Osteoblast (primary cell): ENCODE data around the gene NELL1. TPM values are rescaled to one million over a fixed set of nuclear protein-coding genes. Genes with fewer than 3 reads are reported as not detected.

Experiments used
- DNase-seq: peaks from one replicate; pipeline ENCODE4 v3.0.0; 2011; ENCODE audit warnings: low spot score, mixed read lengths; ENCODE audit not compliant: insufficient read length; ENCODE audit errors: missing footprints
- H2AFZ ChIP-seq: 2 replicates; pipeline ENCODE4 v1.6.0; 2011; ENCODE audit warnings: mild to moderate bottlenecking, low read length
- H3K27ac ChIP-seq: 2 replicates; pipeline ENCODE4 v1.5.1; 2011; ENCODE audit warnings: mild to moderate bottlenecking, low read depth, low read length, moderate library complexity
- H3K27me3 ChIP-seq: 2 replicates; pipeline ENCODE4 v1.6.0; 2012; ENCODE audit warnings: mild to moderate bottlenecking, control low read depth, inconsistent platforms, low read length, moderate library complexity; ENCODE audit not compliant: insufficient read depth
- H3K36me3 ChIP-seq: 2 replicates; pipeline ENCODE4 v1.5.1; 2011; ENCODE audit warnings: mild to moderate bottlenecking, low read length, control low read depth, moderate library complexity; ENCODE audit not compliant: insufficient read depth
- H3K4me1 ChIP-seq: 2 replicates; pipeline ENCODE4 v1.5.1; 2011; ENCODE audit warnings: mild to moderate bottlenecking, low read length, control low read depth, moderate library complexity; ENCODE audit not compliant: insufficient read depth
- H3K4me2 ChIP-seq: 2 replicates; pipeline ENCODE4 v1.6.0; 2011; ENCODE audit warnings: mild to moderate bottlenecking, low read length; ENCODE audit not compliant: insufficient read depth
- H3K4me3 ChIP-seq: fragments of 200-600 bp; sonication (generic); 3 replicates; pipeline ENCODE4 v1.5.1; 2012; ENCODE audit warnings: mild to moderate bottlenecking, low read length, inconsistent platforms; ENCODE audit not compliant: insufficient read depth
- H3K79me2 ChIP-seq: 2 replicates; pipeline ENCODE4 v1.6.0; 2012; ENCODE audit warnings: mild to moderate bottlenecking, low read length, control low read depth, inconsistent platforms; ENCODE audit not compliant: insufficient read depth
- H3K9me3 ChIP-seq: 2 replicates; pipeline ENCODE4 v1.5.1; 2011; ENCODE audit warnings: low read depth, low read length, control low read depth
- H4K20me1 ChIP-seq: 2 replicates; pipeline ENCODE4 v1.6.0; 2012; ENCODE audit warnings: mild to moderate bottlenecking, low read length, control low read depth; ENCODE audit not compliant: insufficient read depth
- total RNA-seq: library from RNA; depleted of rRNA; stranded (reverse); fragments of >200 nt; gene quantifications from 2 replicates; pipeline ENCODE4 v1.2.3, GENCODE V29; 2012
- TF ChIP-seq, protein P1 (sequence below): IDR thresholded peaks from 2 replicates; pipeline ENCODE4 v1.5.1; 2011; ENCODE audit warnings: mild to moderate bottlenecking, low read depth, low read length, moderate library complexity; ENCODE audit errors: extremely low read depth

Gene NELL1
- total RNA-seq, 1 donor: not detected

DNA sequence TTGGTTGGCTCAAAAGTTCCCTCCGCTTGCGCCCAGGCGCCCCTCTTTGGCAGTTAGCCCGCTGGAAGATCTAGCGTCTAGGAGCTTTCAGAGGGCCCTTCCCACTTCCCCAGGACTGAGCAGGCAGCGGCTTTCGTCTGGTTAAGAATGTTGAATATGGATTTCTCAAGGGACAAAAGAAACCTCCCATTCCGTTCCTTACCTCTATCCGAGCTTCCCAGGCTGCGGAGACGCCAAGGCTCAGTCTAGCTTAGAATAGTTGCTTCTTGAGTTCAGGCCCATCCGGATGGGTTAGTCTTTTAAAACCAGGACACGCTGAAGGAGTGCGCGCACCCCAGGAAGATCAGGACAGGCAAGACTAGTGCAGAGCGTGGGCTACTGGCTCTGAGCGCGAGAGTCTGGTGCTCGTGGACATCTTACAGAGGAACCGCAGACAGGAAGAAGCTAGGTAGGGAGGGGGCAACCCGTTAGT, 1.6 kb downstream of the NELL1 start:
- H3K27me3 ChIP-seq: peaks cover 44% of the 10 kb centered on the region
- no peak for DNase-seq
- no peaks in the 10 kb centered on the region for H3K36me3 ChIP-seq

DNA sequence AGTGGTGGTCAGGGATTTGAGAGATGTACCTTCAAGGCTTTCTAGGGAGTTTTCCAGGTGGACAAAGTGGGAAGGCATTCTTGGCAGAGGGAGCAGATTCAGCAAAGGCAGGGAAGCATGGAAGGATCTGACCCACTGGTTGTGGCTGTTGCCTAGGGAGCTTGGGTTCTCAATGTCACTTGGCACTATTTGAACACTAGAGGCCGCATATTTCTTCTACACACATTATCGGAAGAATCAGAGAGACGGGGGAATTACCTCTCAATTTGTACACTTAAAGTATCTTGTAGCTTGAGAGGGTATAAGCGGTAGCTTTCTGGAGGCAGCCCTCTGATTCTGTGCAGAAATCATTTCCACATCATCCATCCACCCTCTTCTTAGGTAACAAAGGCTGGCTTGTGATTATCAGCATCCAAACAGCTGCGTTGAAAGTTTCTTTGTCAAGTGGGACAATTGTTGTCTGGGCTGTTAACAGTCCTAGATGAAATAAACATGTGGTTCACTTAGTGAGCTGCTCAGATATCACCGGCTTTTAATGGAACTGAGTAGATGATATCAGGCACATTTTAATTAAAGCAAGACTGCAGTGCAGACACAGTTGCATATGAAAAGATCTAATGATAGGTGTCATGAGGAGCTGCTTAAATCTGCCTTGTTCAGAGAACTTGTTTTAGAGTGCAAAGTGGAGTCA, 2.6 kb downstream of the NELL1 start:
- TF ChIP-seq, protein P1, sequence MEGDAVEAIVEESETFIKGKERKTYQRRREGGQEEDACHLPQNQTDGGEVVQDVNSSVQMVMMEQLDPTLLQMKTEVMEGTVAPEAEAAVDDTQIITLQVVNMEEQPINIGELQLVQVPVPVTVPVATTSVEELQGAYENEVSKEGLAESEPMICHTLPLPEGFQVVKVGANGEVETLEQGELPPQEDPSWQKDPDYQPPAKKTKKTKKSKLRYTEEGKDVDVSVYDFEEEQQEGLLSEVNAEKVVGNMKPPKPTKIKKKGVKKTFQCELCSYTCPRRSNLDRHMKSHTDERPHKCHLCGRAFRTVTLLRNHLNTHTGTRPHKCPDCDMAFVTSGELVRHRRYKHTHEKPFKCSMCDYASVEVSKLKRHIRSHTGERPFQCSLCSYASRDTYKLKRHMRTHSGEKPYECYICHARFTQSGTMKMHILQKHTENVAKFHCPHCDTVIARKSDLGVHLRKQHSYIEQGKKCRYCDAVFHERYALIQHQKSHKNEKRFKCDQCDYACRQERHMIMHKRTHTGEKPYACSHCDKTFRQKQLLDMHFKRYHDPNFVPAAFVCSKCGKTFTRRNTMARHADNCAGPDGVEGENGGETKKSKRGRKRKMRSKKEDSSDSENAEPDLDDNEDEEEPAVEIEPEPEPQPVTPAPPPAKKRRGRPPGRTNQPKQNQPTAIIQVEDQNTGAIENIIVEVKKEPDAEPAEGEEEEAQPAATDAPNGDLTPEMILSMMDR: peak; percentile 13
- H3K4me1 ChIP-seq: no peaks in the 10 kb centered on the region
- no peak overlapping the region for H2AFZ ChIP-seq
- H3K4me2 ChIP-seq: no peak overlapping the region
- H3K36me3 ChIP-seq: no peaks in the 10 kb centered on the region
- H3K4me3 ChIP-seq: no peak overlapping the region
- peak; percentile 80 for DNase-seq
- H3K27me3 ChIP-seq: peaks cover 44% of the 10 kb centered on the region
- no peaks in the 10 kb centered on the region for H3K9me3 ChIP-seq
- H3K27ac ChIP-seq: no peak overlapping the region
- H4K20me1 ChIP-seq: no peaks in the 10 kb centered on the region
- no peaks in the 10 kb centered on the region for H3K79me2 ChIP-seq

More for the DNA sequence above, 1.6 kb downstream of the NELL1 start:
- Histone ChIP-seq H3K4me2 (no peak overlapping the region), H3K4me1 (no peaks in the 10 kb centered on the region), H3K27ac (no peak overlapping the region), H3K79me2 (no peaks in the 10 kb centered on the region), H3K9me3 (no peaks in the 10 kb centered on the region), H4K20me1 (no peaks in the 10 kb centered on the region), H2AFZ (no peak overlapping the region), H3K4me3 (no peak overlapping the region)
- TF ChIP-seq, protein P1: no peak

DNA sequence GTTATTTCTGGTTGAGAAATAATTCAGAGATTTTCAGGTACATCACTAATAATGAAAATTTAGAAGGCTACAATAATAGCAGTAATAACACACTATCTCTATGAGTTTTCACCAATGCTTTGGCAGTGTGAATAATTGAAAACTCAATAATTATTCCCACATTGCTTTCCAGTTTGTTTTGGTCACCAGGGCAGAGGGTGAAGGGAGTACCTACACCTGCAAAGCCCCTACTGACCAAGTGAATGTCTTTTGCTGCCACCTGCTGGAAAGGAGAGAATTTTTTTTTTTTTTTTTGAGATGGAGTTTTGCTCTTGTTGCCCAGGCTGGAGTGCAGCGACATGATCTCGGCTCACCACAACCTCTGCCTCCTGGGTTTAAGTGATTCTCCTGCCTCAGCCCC, 3.2 kb downstream of the NELL1 start:
- Histone ChIP-seq H3K4me3 (no peak overlapping the region), H2AFZ (no peak overlapping the region), H3K9me3 (no peaks in the 10 kb centered on the region), H3K4me2 (no peak overlapping the region), H4K20me1 (no peaks in the 10 kb centered on the region), H3K36me3 (no peaks in the 10 kb centered on the region), H3K4me1 (no peaks in the 10 kb centered on the region), H3K27me3 (peaks cover 42% of the 10 kb centered on the region), H3K79me2 (no peaks in the 10 kb centered on the region), H3K27ac (no peak overlapping the region)
- no peak for DNase-seq
- TF ChIP-seq, protein P1: peak; percentile 30

DNA sequence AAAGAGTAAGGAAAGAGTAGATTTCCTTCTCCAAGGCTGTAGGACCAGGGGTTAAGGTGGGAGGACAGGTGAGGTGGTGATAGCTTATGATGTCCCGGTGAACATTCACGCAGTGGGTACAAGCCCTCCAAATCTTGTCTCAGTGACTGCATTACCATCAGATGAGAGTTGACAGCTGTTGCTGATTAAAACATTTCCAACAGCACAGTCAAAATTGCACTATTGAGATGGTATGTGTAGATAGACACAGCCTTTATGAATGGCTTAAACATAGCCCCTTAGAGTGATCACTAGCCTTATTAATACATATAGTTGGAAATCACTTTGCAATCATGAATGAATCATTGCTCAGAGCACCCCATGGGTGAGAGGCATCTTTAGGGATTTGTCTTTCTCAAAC, 7.3 kb downstream of the NELL1 start:
- Histone ChIP-seq H2AFZ (no peak overlapping the region), H3K4me3 (no peak overlapping the region), H3K4me1 (no peaks in the 10 kb centered on the region), H3K9me3 (no peaks in the 10 kb centered on the region), H3K27me3 (peaks cover 3% of the 10 kb centered on the region), H3K27ac (no peak overlapping the region), H3K79me2 (no peaks in the 10 kb centered on the region), H3K4me2 (no peak overlapping the region), H3K36me3 (no peaks in the 10 kb centered on the region), H4K20me1 (no peaks in the 10 kb centered on the region)
- DNase-seq: no peak
- TF ChIP-seq, protein P1: no peak
